ENCODE data around the gene TTC7B.

Gene TTC7B

GRCh38 chr14:90741682-90741946, 74.6 kb downstream of the TTC7B start:
- ATAC-seq, result no peak
- no peak for DNase-seq

- ATAC-seq, result no peak
- no peak for DNase-seq
Observed at GRCh38 chr14:90740946-90741681, 75.1 kb downstream of the TTC7B start.

GRCh38 chr14:90740081-90740480, 76.1 kb downstream of the TTC7B start:
- ATAC-seq (no peak), DNase-seq (no peak)

GRCh38 chr14:90739318-90740068, 76.7 kb downstream of the TTC7B start:
- DNase-seq (no peak), ATAC-seq (no peak)

GRCh38 chr14:90733139-90733808, 83.0 kb downstream of the TTC7B start:
- ATAC-seq, result no peak

GRCh38 chr14:90732718-90733117, 83.5 kb downstream of the TTC7B start:
- DNase-seq, result no peak
- no peak for ATAC-seq

More at GRCh38 chr14:90733139-90733808, 83.0 kb downstream of the TTC7B start:
- no peak for DNase-seq

- ATAC-seq, result no peak
Observed at GRCh38 chr14:90732139-90732538, 84.1 kb downstream of the TTC7B start.

GRCh38 chr14:90731487-90731886, 84.7 kb downstream of the TTC7B start:
- DNase-seq, result no peak
- ATAC-seq, result no peak

More at GRCh38 chr14:90732139-90732538, 84.1 kb downstream of the TTC7B start:
- no peak for DNase-seq

- DNase-seq (no peak), ATAC-seq (no peak)
Observed at GRCh38 chr14:90730206-90730766, 85.9 kb downstream of the TTC7B start.

GRCh38 chr14:90728951-90729350, 87.3 kb downstream of the TTC7B start:
- no peak for ATAC-seq
- DNase-seq, result no peak

- ATAC-seq (no peak), DNase-seq (no peak)
Observed at GRCh38 chr14:90727082-90727481, 89.1 kb downstream of the TTC7B start.

GRCh38 chr14:90726656-90727055, 89.6 kb downstream of the TTC7B start:
- ATAC-seq, result no peak
- no peak for DNase-seq

GRCh38 chr14:90724866-90725265, 91.4 kb downstream of the TTC7B start:
- no peak for DNase-seq
- ATAC-seq, result no peak

GRCh38 chr14:90722590-90722989, 93.6 kb downstream of the TTC7B start:
- ATAC-seq (no peak), DNase-seq (no peak)

- ATAC-seq (peak; percentile 55), DNase-seq (peak; percentile 8)
Observed at GRCh38 chr14:90721619-90722305, 94.5 kb downstream of the TTC7B start.

GRCh38 chr14:90720832-90721231, 95.4 kb downstream of the TTC7B start:
- ATAC-seq (no peak), DNase-seq (no peak)

GRCh38 chr14:90720336-90720735, 95.9 kb downstream of the TTC7B start:
- ATAC-seq, result no peak
- DNase-seq, result no peak

- DNase-seq (no peak), ATAC-seq (no peak)
Observed at GRCh38 chr14:90717916-90718315, 98.3 kb downstream of the TTC7B start.

GRCh38 chr14:90715993-90716392, 100.2 kb downstream of the TTC7B start:
- ATAC-seq, result no peak
- no peak for DNase-seq

- DNase-seq (no peak), ATAC-seq (no peak)
Observed at GRCh38 chr14:90715495-90715894, 100.7 kb downstream of the TTC7B start.

- ATAC-seq, result no peak
- DNase-seq, result no peak
Observed at GRCh38 chr14:90714811-90715210, 101.4 kb downstream of the TTC7B start.

- ATAC-seq (no peak), DNase-seq (no peak)
Observed at GRCh38 chr14:90704738-90705392, 111.4 kb downstream of the TTC7B start.

Measured in stimulated activated naive CD8-positive, alpha-beta T cell treated with anti-CD3 and anti-CD28 coated beads, Interleukin-15, Interleukin-2, amounts not matched to agents 100 U/mL and 50 U/mL, for 24 hours (primary cell).